Measurements from ENCODE around the gene MTM1.

Gene MTM1

DNA sequence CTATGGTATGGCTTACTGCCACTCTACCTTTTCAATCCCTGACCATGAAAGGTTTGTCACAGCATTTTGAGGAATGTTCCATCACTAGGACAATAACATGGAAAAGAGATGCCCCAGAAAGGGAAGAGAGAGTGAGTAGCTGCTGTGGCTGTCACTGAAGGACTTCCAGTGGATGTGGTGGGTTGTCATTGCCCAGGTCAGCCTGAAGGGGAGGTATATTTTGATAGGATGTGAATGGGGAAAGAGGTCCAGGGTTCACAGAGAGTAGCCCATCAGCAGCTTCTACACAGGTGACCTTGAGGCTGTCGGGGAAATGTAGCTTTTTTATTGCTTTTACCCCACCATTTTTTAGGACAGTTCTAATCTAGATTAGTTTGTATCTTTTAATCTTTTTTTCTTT, 30.8 kb downstream of the MTM1 start:
- TF ChIP-seq POLR2AphosphoS5 (IDR thresholded peaks at IDR 0.05; ENCODE audit: low read depth, low read length) (no peak), FOXP2 (optimal IDR thresholded peaks at IDR 0.05; ENCODE audit: borderline replicate concordance, extremely low read depth, extremely low read length, insufficient read depth) (no peak), SIN3A (IDR thresholded peaks at IDR 0.05; ENCODE audit: borderline replicate concordance, insufficient read depth, low read length) (no peak), TAF1 (IDR thresholded peaks at IDR 0.05; ENCODE audit: borderline replicate concordance, insufficient read depth, low read length) (no peak)
- TF ChIP-seq, protein P1, sequence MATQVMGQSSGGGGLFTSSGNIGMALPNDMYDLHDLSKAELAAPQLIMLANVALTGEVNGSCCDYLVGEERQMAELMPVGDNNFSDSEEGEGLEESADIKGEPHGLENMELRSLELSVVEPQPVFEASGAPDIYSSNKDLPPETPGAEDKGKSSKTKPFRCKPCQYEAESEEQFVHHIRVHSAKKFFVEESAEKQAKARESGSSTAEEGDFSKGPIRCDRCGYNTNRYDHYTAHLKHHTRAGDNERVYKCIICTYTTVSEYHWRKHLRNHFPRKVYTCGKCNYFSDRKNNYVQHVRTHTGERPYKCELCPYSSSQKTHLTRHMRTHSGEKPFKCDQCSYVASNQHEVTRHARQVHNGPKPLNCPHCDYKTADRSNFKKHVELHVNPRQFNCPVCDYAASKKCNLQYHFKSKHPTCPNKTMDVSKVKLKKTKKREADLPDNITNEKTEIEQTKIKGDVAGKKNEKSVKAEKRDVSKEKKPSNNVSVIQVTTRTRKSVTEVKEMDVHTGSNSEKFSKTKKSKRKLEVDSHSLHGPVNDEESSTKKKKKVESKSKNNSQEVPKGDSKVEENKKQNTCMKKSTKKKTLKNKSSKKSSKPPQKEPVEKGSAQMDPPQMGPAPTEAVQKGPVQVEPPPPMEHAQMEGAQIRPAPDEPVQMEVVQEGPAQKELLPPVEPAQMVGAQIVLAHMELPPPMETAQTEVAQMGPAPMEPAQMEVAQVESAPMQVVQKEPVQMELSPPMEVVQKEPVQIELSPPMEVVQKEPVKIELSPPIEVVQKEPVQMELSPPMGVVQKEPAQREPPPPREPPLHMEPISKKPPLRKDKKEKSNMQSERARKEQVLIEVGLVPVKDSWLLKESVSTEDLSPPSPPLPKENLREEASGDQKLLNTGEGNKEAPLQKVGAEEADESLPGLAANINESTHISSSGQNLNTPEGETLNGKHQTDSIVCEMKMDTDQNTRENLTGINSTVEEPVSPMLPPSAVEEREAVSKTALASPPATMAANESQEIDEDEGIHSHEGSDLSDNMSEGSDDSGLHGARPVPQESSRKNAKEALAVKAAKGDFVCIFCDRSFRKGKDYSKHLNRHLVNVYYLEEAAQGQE (IDR thresholded peaks at IDR 0.05; ENCODE audit: insufficient read depth in 1 of 2, low read depth in 2 of 2, low read length in 2 of 2), result no peak

DNA sequence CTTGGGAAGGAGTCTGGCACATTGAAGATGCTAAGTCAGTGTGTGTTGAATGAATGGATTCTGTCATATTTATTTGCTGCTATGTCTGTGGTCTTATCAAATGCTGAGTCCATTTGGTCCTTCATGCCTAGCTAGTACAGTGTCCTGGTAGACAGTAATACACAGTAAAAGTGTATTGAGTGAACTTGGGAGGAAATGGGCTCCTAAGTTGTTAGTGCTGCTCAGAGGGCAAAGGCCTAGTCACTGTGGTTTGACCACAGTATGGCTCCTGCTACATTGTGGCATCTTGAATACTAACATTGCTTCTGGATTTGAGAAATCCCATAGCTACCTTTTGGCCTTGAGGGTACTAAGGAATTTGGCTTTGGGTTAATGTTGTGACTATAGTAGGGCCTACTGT, 33.9 kb downstream of the MTM1 start:
- TF ChIP-seq SIN3A (IDR thresholded peaks at IDR 0.05; ENCODE audit: borderline replicate concordance, insufficient read depth, low read length) (no peak), POLR2AphosphoS5 (IDR thresholded peaks at IDR 0.05; ENCODE audit: low read depth, low read length) (no peak), FOXP2 (optimal IDR thresholded peaks at IDR 0.05; ENCODE audit: borderline replicate concordance, extremely low read depth, extremely low read length, insufficient read depth) (no peak), TAF1 (IDR thresholded peaks at IDR 0.05; ENCODE audit: borderline replicate concordance, insufficient read depth, low read length) (no peak)
- TF ChIP-seq, protein P1 (IDR thresholded peaks at IDR 0.05; ENCODE audit: insufficient read depth in 1 of 2, low read depth in 2 of 2, low read length in 2 of 2), result no peak

DNA sequence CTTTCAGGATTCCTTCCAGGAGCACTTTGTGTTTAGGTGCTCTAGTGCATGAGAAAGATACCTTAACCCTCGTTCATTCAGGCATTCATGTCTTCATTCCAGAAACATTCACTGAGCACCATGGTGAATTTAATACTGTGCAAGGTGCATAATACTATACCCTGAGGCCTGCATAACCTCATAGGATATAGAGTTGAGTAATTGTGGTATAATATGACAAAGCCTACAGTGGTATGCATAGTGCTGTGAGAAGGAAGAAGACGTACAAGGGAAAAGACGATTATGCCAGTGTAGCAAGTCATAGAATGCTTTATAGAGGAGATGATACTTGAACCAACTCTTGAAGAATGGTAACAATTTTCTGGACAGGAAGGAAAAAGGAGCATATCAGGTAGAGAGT, 34.3 kb downstream of the MTM1 start:
- TF ChIP-seq, protein P1 (IDR thresholded peaks at IDR 0.05; ENCODE audit: insufficient read depth in 1 of 2, low read depth in 2 of 2, low read length in 2 of 2), result no peak
- TF ChIP-seq TAF1 (IDR thresholded peaks at IDR 0.05; ENCODE audit: borderline replicate concordance, insufficient read depth, low read length) (no peak), SIN3A (IDR thresholded peaks at IDR 0.05; ENCODE audit: borderline replicate concordance, insufficient read depth, low read length) (no peak), FOXP2 (optimal IDR thresholded peaks at IDR 0.05; ENCODE audit: borderline replicate concordance, extremely low read depth, extremely low read length, insufficient read depth) (no peak), POLR2AphosphoS5 (IDR thresholded peaks at IDR 0.05; ENCODE audit: low read depth, low read length) (no peak)

DNA sequence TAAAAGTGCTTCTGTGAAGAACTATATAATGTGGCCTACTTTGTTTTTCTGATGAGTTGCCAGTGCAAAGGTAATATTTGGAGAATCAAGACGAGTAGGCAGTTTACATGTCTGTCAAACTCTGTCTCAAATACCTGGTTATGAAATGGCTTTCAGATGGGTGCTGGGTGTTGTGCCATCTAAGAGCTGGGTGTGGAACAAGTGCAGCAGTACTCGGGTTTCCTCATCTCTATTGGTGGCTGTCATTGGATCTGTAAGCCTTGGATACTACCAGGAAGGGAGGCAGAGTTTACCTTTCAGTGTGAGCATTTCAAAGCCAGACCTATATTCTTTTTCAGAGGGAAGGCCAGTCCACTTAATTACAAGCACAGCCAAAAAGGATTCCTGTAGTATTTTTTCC, 37.2 kb downstream of the MTM1 start:
- TF ChIP-seq FOXP2 (optimal IDR thresholded peaks at IDR 0.05; ENCODE audit: borderline replicate concordance, extremely low read depth, extremely low read length, insufficient read depth) (no peak), POLR2AphosphoS5 (IDR thresholded peaks at IDR 0.05; ENCODE audit: low read depth, low read length) (no peak), TAF1 (IDR thresholded peaks at IDR 0.05; ENCODE audit: borderline replicate concordance, insufficient read depth, low read length) (no peak), SIN3A (IDR thresholded peaks at IDR 0.05; ENCODE audit: borderline replicate concordance, insufficient read depth, low read length) (no peak)
- TF ChIP-seq, protein P1 (IDR thresholded peaks at IDR 0.05; ENCODE audit: insufficient read depth in 1 of 2, low read depth in 2 of 2, low read length in 2 of 2), result no peak

DNA sequence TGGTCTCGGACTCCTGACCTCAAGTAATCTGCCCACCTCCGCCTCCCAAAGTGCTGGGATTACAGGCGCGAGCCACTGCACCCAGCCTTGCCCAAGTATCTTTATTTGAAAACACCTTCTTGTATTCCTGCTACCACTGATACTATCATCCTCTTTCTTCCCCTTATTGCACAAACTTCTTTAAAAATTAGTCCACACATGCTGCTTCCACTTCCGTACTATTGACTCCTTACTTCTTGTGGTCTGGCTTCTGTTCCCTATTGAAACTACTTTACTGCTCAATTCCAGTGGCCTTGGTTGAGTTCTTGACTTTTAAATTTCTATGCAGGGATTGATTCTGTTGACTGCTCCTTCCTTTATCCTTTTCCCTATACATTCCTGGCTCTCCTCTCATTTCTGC, 38.8 kb downstream of the MTM1 start:
- TF ChIP-seq, protein P1 (IDR thresholded peaks at IDR 0.05; ENCODE audit: insufficient read depth in 1 of 2, low read depth in 2 of 2, low read length in 2 of 2), result no peak
- TF ChIP-seq SIN3A (IDR thresholded peaks at IDR 0.05; ENCODE audit: borderline replicate concordance, insufficient read depth, low read length) (no peak), TAF1 (IDR thresholded peaks at IDR 0.05; ENCODE audit: borderline replicate concordance, insufficient read depth, low read length) (no peak), FOXP2 (optimal IDR thresholded peaks at IDR 0.05; ENCODE audit: borderline replicate concordance, extremely low read depth, extremely low read length, insufficient read depth) (no peak), POLR2AphosphoS5 (IDR thresholded peaks at IDR 0.05; ENCODE audit: low read depth, low read length) (no peak)

All from PFSK-1 (cell line).